Neural cell (in vitro differentiated cells): ENCODE data around the gene GPR107. TPM values are rescaled to one million over a fixed set of nuclear protein-coding genes. Genes with fewer than 3 reads are reported as not detected.

Source experiments
- H2AFZ ChIP-seq: fragments of 200-600, 300-800 bp; sonication (generic), shearing (Covaris generic); 2 replicates; pipeline ENCODE4 v1.6.0; 2014; ENCODE audit warnings: low read depth, mild to moderate bottlenecking, antibody characterized with exemption, low read length, moderate library complexity
- H3F3A ChIP-seq: fragments of 200-600 bp; shearing (Covaris generic); 2 replicates; pipeline ENCODE4 v1.6.1; 2016; ENCODE audit warnings: mild to moderate bottlenecking, moderate library complexity, mixed read lengths, antibody characterized with exemption, low read length; ENCODE audit not compliant: insufficient read depth, poor library complexity, severe bottlenecking
- H3K27ac ChIP-seq: fragments of 200-600, 300-800 bp; sonication (generic), shearing (Covaris generic); 2 replicates; pipeline ENCODE4 v1.5.1; 2014; ENCODE audit warnings: mild to moderate bottlenecking, low read length, moderate library complexity
- H3K27me3 ChIP-seq: fragments of 300-800, 200-600 bp; sonication (generic), shearing (Covaris generic); 2 replicates; pipeline ENCODE4 v1.6.0; 2014; ENCODE audit warnings: mild to moderate bottlenecking, low read depth, low read length, moderate library complexity; ENCODE audit not compliant: insufficient read depth
- H3K36me3 ChIP-seq: fragments of 300-800, 200-600 bp; sonication (generic), shearing (Covaris generic); 2 replicates; pipeline ENCODE4 v1.5.1; 2014; ENCODE audit warnings: mild to moderate bottlenecking, antibody characterized with exemption, low read length, moderate library complexity; ENCODE audit not compliant: insufficient read depth
- H3K4me2 ChIP-seq: fragments of 300-800, 200-600 bp; sonication (generic), shearing (Covaris generic); 2 replicates; pipeline ENCODE4 v1.6.0; 2014; ENCODE audit warnings: mild to moderate bottlenecking, low read length
- H3K4me3 ChIP-seq: fragments of 300-800, 200-600 bp; sonication (generic), shearing (Covaris generic); 2 replicates; pipeline ENCODE4 v1.5.1; 2014; ENCODE audit warnings: mild to moderate bottlenecking, low read length, moderate library complexity
- H3K79me2 ChIP-seq: fragments of 200-600 bp; shearing (Covaris generic); replicated peaks from 2 replicates; pipeline ENCODE4 v1.6.0; 2014; ENCODE audit warnings: mild to moderate bottlenecking, low read length, moderate library complexity; ENCODE audit not compliant: insufficient read depth
- H3K9ac ChIP-seq: fragments of 300-800, 200-600 bp; sonication (generic), shearing (Covaris generic); 2 replicates; pipeline ENCODE4 v1.6.1; 2016; ENCODE audit warnings: mild to moderate bottlenecking, low read length, mixed read lengths
- H3K9me2 ChIP-seq: fragments of 200-600 bp; shearing (Covaris generic); 2 replicates; pipeline ENCODE4 v1.6.1; 2016; ENCODE audit warnings: mild to moderate bottlenecking, low read length, mixed read lengths; ENCODE audit not compliant: insufficient read depth
- H3K9me3 ChIP-seq: fragments of 200-600, 300-800 bp; sonication (generic), shearing (Covaris generic); 2 replicates; pipeline ENCODE4 v1.6.1; 2016; ENCODE audit warnings: mild to moderate bottlenecking, mixed run types, low read length, moderate library complexity, mixed read lengths
- H4K20me1 ChIP-seq: fragments of 200-600 bp; shearing (Covaris generic); 2 replicates; pipeline ENCODE4 v1.6.1; 2016; ENCODE audit warnings: mild to moderate bottlenecking, mixed run types; ENCODE audit not compliant: insufficient read depth
- CTCF ChIP-seq: fragments of 450-650 bp; IDR thresholded peaks from 2 replicates; pipeline ENCODE4 v1.5.1; 2014; ENCODE audit warnings: antibody characterized with exemption, mild to moderate bottlenecking, moderate library complexity; ENCODE audit not compliant: poor library complexity, severe bottlenecking
- EP300 ChIP-seq: fragments of 450-650 bp; conservative IDR thresholded peaks from 2 replicates; pipeline ENCODE4 v1.6.1; 2014; ENCODE audit warnings: antibody characterized with exemption, mild to moderate bottlenecking, moderate library complexity; ENCODE audit not compliant: poor library complexity, severe bottlenecking
- EZH2 ChIP-seq: fragments of 200-600, 300-800 bp; shearing (Covaris generic), sonication (generic); IDR thresholded peaks from 2 replicates; pipeline ENCODE4 v1.6.1; 2014; ENCODE audit warnings: antibody characterized with exemption, low read length, borderline replicate concordance, mild to moderate bottlenecking; ENCODE audit not compliant: insufficient read depth, poor library complexity, severe bottlenecking
- MXI1 ChIP-seq: fragments of 450-650 bp; conservative IDR thresholded peaks from 2 replicates; pipeline ENCODE4 v1.6.1; 2014; ENCODE audit warnings: antibody characterized with exemption, mild to moderate bottlenecking; ENCODE audit not compliant: poor library complexity, severe bottlenecking
- POLR2AphosphoS5 ChIP-seq: IDR thresholded peaks from 2 replicates; pipeline ENCODE4 v1.6.1; 2012
- RAD21 ChIP-seq: fragments of 450-650 bp; conservative IDR thresholded peaks from 2 replicates; pipeline ENCODE4 v1.6.1; 2014; ENCODE audit warnings: antibody characterized with exemption, mild to moderate bottlenecking, moderate library complexity
- REST ChIP-seq: IDR thresholded peaks from 2 replicates; pipeline ENCODE4 v1.6.1; 2012; ENCODE audit warnings: borderline replicate concordance
- SMC3 ChIP-seq: fragments of 450-650 bp; conservative IDR thresholded peaks from 2 replicates; pipeline ENCODE4 v1.6.1; 2014; ENCODE audit warnings: antibody characterized with exemption, mild to moderate bottlenecking, moderate library complexity; ENCODE audit not compliant: poor library complexity
- TAF1 ChIP-seq: IDR thresholded peaks from 2 replicates; pipeline ENCODE4 v1.6.1; 2012; ENCODE audit warnings: low read depth
- polyA plus RNA-seq: library from polyadenylated mRNA; depleted of rRNA; stranded (reverse); fragments of >200 nt; gene quantifications from 2 replicates; pipeline ENCODE4 v1.2.3, GENCODE V29; 2014

GPR107 gene
- polyA plus RNA-seq, 1 donor from 2014 or later, result 21.5 TPM

GRCh38 chr9:130090915-130091314 lies 37.2 kb downstream of the GPR107 start:
- Histone ChIP-seq H4K20me1 (no peaks in the 10 kb centered on the region), H3K36me3 (peaks cover 3% of the 10 kb centered on the region), H3K9ac (no peak overlapping the region), H3K4me3 (no peak overlapping the region), H3F3A (no peaks in the 10 kb centered on the region), H3K27ac (no peak overlapping the region), H3K27me3 (no peaks in the 10 kb centered on the region), H2AFZ (no peak overlapping the region), H3K79me2 (no peaks in the 10 kb centered on the region), H3K4me2 (no peak overlapping the region), H3K9me2 (no peaks in the 10 kb centered on the region), H3K9me3 (no peaks in the 10 kb centered on the region)
- TF ChIP-seq EP300 (no peak), RAD21 (no peak)

- H2AFZ ChIP-seq, result no peak overlapping the region
- H4K20me1 ChIP-seq, result no peaks in the 10 kb centered on the region
- H3K9me2 ChIP-seq, result no peaks in the 10 kb centered on the region
- TF ChIP-seq EP300, result no peak
- no peak for TF ChIP-seq POLR2AphosphoS5
- no peak for TF ChIP-seq CTCF
- TF ChIP-seq REST, result no peak
- no peak for TF ChIP-seq TAF1
- TF ChIP-seq EZH2, result no peak
- TF ChIP-seq RAD21, result no peak
- no peak for TF ChIP-seq MXI1
- TF ChIP-seq SMC3, result no peak
- H3K9me3 ChIP-seq, result no peaks in the 10 kb centered on the region
- no peak overlapping the region for H3K4me2 ChIP-seq
- H3K27ac ChIP-seq, result no peak overlapping the region
- no peak overlapping the region for H3K9ac ChIP-seq
- H3K4me3 ChIP-seq, result no peak overlapping the region
- H3K27me3 ChIP-seq, result no peaks in the 10 kb centered on the region
- H3K79me2 ChIP-seq, result no peaks in the 10 kb centered on the region
- peaks cover 3% of the 10 kb centered on the region for H3K36me3 ChIP-seq
- H3F3A ChIP-seq, result no peaks in the 10 kb centered on the region
Measured at GRCh38 chr9:130092910-130093309, 39.2 kb downstream of the GPR107 start.

- Histone ChIP-seq H4K20me1 (no peaks in the 10 kb centered on the region), H3K9me2 (no peaks in the 10 kb centered on the region), H3K27me3 (no peaks in the 10 kb centered on the region), H3K9me3 (no peaks in the 10 kb centered on the region), H3F3A (no peaks in the 10 kb centered on the region), H3K4me3 (no peak overlapping the region), H3K4me2 (no peak overlapping the region), H2AFZ (no peak overlapping the region), H3K36me3 (peaks cover 3% of the 10 kb centered on the region), H3K9ac (no peak overlapping the region), H3K27ac (no peak overlapping the region), H3K79me2 (no peaks in the 10 kb centered on the region)
- TF ChIP-seq REST (no peak), EP300 (no peak), CTCF (no peak), TAF1 (no peak), RAD21 (no peak), POLR2AphosphoS5 (no peak), SMC3 (no peak), EZH2 (no peak), MXI1 (no peak)
Measured at GRCh38 chr9:130095872-130096271, 42.2 kb downstream of the GPR107 start.
